ENCODE data around the gene ACAA2.

The ACAA2 gene

GRCh38 chr18:49733321-49733720 is 80.0 kb downstream of the ACAA2 start:
- no peak for DNase-seq
- no peak for TF ChIP-seq CTCF (IDR thresholded peaks at IDR 0.05; ENCODE audit: low read depth, low read length)
- no peaks in the 10 kb centered on the region for H3K36me3 ChIP-seq
- no peaks in the 10 kb centered on the region for H3K9me3 ChIP-seq
- no peak overlapping the region for H3K4me3 ChIP-seq (ENCODE audit: low read depth, low read length)
- H3K4me1 ChIP-seq = no peaks in the 10 kb centered on the region
- no peaks in the 10 kb centered on the region for H3K27me3 ChIP-seq

Data from BE2C (cell line).